HepG2 (cell line): ENCODE measurements around the gene IQCH. TPM values are rescaled to one million over a fixed set of nuclear protein-coding genes. Genes with fewer than 3 reads are reported as not detected.

Experiments used
- ATAC-seq: fragments of 200-7000 bp; cut with Tn5 transposase; 3 replicates; pipeline ENCODE4 v1.9.1; 2020; ENCODE audit warnings: mild to moderate bottlenecking, moderate library complexity
- BruUV-seq: library from RNA; stranded (reverse); fragments of 400-500 nt; replicated peaks from 2 replicates; lab custom pipeline; 2021; lab: Mats Ljungman, UMichigan
- CTCF ChIA-PET: fragments of 300-600 bp; formaldehyde crosslinking; extraction: SDS; loops from one replicate; lab custom pipeline; 2021; ENCODE audit warnings: low total read pairs, inconsistent platforms, low intra/inter-chr PET ratio; lab: Yijun Ruan, JAX
- POLR2A ChIA-PET: fragments of 350-600 bp; sonication (Branson Sonifier 250); formaldehyde crosslinking; loops from one replicate; lab custom pipeline; 2020; ENCODE audit warnings: antibody characterized with exemption, inconsistent platforms; lab: Yijun Ruan, JAX
- DNase-seq: peaks from one replicate; pipeline ENCODE4 v3.0.0-alpha.2; 2015; ENCODE audit warnings: low spot score
- FAIRE-seq: peaks from 3 replicates; lab custom pipeline; 2011; peaks lifted over from hg19 to GRCh38; lab: Jason Lieb, UNC
- H2AFZ ChIP-seq: one replicate; pipeline ENCODE4 v1.6.1; 2011; ENCODE audit warnings: low read length, inconsistent platforms
- H3K27ac ChIP-seq: fragments of 300-600 bp; 3 replicates; pipeline ENCODE4 v1.8.0; 2011; ENCODE audit warnings: mixed run types, mild to moderate bottlenecking, mixed read lengths, low read length, inconsistent platforms; ENCODE audit not compliant: insufficient read depth; ENCODE audit errors: extremely low read length
- H3K27me3 ChIP-seq, 2 experiments: fragments of 200-600 bp in 1 of 2; 2 replicates in 1 of 2; 3 replicates in 1 of 2; pipeline versions ENCODE4 v1.6.0 to v1.8.0; 2011; ENCODE audit warnings: low read length in 2 of 2, mild to moderate bottlenecking in 2 of 2, moderate library complexity in 2 of 2, inconsistent platforms in 1 of 2; ENCODE audit not compliant: insufficient read depth in 2 of 2, control insufficient read depth in 1 of 2
- H3K36me3 ChIP-seq, 2 experiments: fragments of 200-600 bp in 1 of 2; replicated peaks in 1 of 2; 2 replicates in 1 of 2; 3 replicates in 1 of 2; pipeline versions ENCODE4 v1.5.1 to v1.8.0; 2011; ENCODE audit warnings: low read length in 2 of 2, inconsistent platforms in 1 of 2; ENCODE audit not compliant: insufficient read depth in 2 of 2, control insufficient read depth in 1 of 2
- H3K4me1 ChIP-seq: 2 replicates; pipeline ENCODE4 v1.5.1; 2012; ENCODE audit warnings: low read length, inconsistent platforms; ENCODE audit not compliant: insufficient read depth
- H3K4me2 ChIP-seq: 2 replicates; pipeline ENCODE4 v1.6.0; 2011; ENCODE audit warnings: low read depth, low read length, inconsistent platforms
- H3K4me3 ChIP-seq, 3 experiments: fragments of 200-600 bp in 1 of 3; sonication (generic), shearing (Covaris generic) in 1 of 3; replicated peaks in 1 of 3; 2 replicates each; pipeline ENCODE4 v1.5.1; 2011 to 2016; ENCODE audit warnings: low read length in 3 of 3, inconsistent platforms in 2 of 3, low read depth in 2 of 3, mild to moderate bottlenecking in 2 of 3, control low read depth in 1 of 3, mixed read lengths in 1 of 3; ENCODE audit not compliant: insufficient read depth in 1 of 3
- H3K79me2 ChIP-seq: one replicate; pipeline ENCODE4 v1.6.1; 2011; ENCODE audit warnings: low read length, inconsistent platforms; ENCODE audit not compliant: insufficient read depth
- H3K9ac ChIP-seq: 2 replicates; pipeline ENCODE4 v1.6.0; 2011; ENCODE audit warnings: mild to moderate bottlenecking, low read depth, low read length, inconsistent platforms; ENCODE audit not compliant: insufficient read depth
- H3K9me3 ChIP-seq: 2 replicates; pipeline ENCODE4 v1.5.1; 2012; ENCODE audit warnings: mild to moderate bottlenecking, low read length
- H4K20me1 ChIP-seq: 2 replicates; pipeline ENCODE4 v1.6.0; 2011; ENCODE audit warnings: inconsistent platforms, mild to moderate bottlenecking, low read length, moderate library complexity; ENCODE audit not compliant: insufficient read depth
- BRCA1 ChIP-seq: sonication (generic); formaldehyde crosslinking; IDR thresholded peaks from 2 replicates; pipeline ENCODE4 v1.4.0; 2020; ENCODE audit warnings: missing genetic modification reagents
- EZH2 ChIP-seq: conservative IDR thresholded peaks from 2 replicates; pipeline ENCODE4 v1.6.1; 2012; ENCODE audit warnings: mild to moderate bottlenecking, low read depth, low read length, moderate library complexity
- HOXD1 ChIP-seq: sonication (generic); formaldehyde crosslinking; IDR thresholded peaks from 2 replicates; pipeline ENCODE4 v1.5.0; 2020; ENCODE audit warnings: missing genetic modification reagents
- MLLT10 ChIP-seq: sonication (generic); formaldehyde crosslinking; IDR thresholded peaks from 2 replicates; pipeline ENCODE4 v1.4.0; 2020; ENCODE audit warnings: missing genetic modification reagents
- MTA3 ChIP-seq: sonication (generic); formaldehyde crosslinking; IDR thresholded peaks from 2 replicates; pipeline ENCODE4 v1.4.0; 2020; ENCODE audit warnings: missing genetic modification reagents
- NFKB2 ChIP-seq: sonication (generic); formaldehyde crosslinking; IDR thresholded peaks from 2 replicates; pipeline ENCODE4 v1.4.0; 2020; ENCODE audit warnings: missing genetic modification reagents, borderline replicate concordance
- PPARG ChIP-seq: conservative IDR thresholded peaks from 2 replicates; pipeline ENCODE4 v1.6.1; 2016; ENCODE audit warnings: missing biosample characterization, missing genetic modification reagents
- SNAPC2 ChIP-seq: sonication (generic); formaldehyde crosslinking; IDR thresholded peaks from 2 replicates; pipeline ENCODE4 v1.8.1; 2022; ENCODE audit warnings: mild to moderate bottlenecking, missing genetic modification reagents
- SOX13 ChIP-seq, 3 experiments: fragments of 450-650 bp in 1 of 3; sonication (generic) in 1 of 3; formaldehyde crosslinking in 1 of 3; IDR thresholded peaks in 2 of 3; conservative IDR thresholded peaks in 1 of 3; 2 replicates each; pipeline versions ENCODE4 v1.5.0 to v1.6.1; 2016 to 2020; ENCODE audit warnings: antibody characterized with exemption in 1 of 3, mild to moderate bottlenecking in 1 of 3, missing compliant biosample characterization in 1 of 3, missing genetic modification reagents in 1 of 3, moderate library complexity in 1 of 3
- ZNF562 ChIP-seq: sonication (generic); formaldehyde crosslinking; IDR thresholded peaks from 2 replicates; pipeline ENCODE4 v1.8.0; 2022; ENCODE audit warnings: missing genetic modification reagents, borderline replicate concordance
- WGBS: methylation state at CpG from one replicate; pipeline ENCODE4 v1.1.6; 2017; ENCODE audit warnings: low lambda C conversion rate; 5-methylcytosine and 5-hydroxymethylcytosine counted together
- in situ Hi-C: cut with HindIII; loops from 2 replicates; pipeline ENCODE4 v1.10.0; 2017; ENCODE audit warnings: low pct_unique_long_range_greater_than_20kb; ENCODE audit not compliant: extremely low pct_ligation_motif_present
- intact Hi-C: fragments of 100-400 bp; cut with micrococcal nuclease; formaldehyde crosslinking; loops from one replicate; pipeline ENCODE4 v1.10.0; 2022; ENCODE audit not compliant: unreplicated experiment
- polyA plus RNA-seq, 8 experiments: library from polyadenylated mRNA; depleted of rRNA in 3 of 8; stranded (reverse) in 7 of 8; unstranded in 1 of 8; fragments of >200 nt; fragmentation: Illumina TruSeq in 4 of 8; extraction: Trizol in 4 of 8; gene quantifications; 2 replicates each; pipeline versions ENCODE4 v1.2.1 to v1.2.3, GENCODE V29; 2011 to 2016; ENCODE audit warnings: low read depth in 4 of 8, missing spikeins in 1 of 8, mixed read lengths in 1 of 8; ENCODE audit not compliant: insufficient read depth in 1 of 8
- total RNA-seq, 5 experiments: library from RNA; depleted of rRNA; stranded (reverse); fragments of >200 nt; fragmentation: Illumina TruSeq; extraction: Trizol; gene quantifications; 2 replicates each; pipeline ENCODE4 v1.2.3, GENCODE V29; 2016; ENCODE audit warnings: low read depth in 1 of 5
- TF ChIP-seq, protein P1 (sequence below): sonication (generic); formaldehyde crosslinking; IDR thresholded peaks from 2 replicates; pipeline ENCODE4 v1.5.0; 2020; ENCODE audit warnings: mild to moderate bottlenecking, missing genetic modification reagents, moderate library complexity
- TF ChIP-seq, protein P2 (sequence below): sonication (generic); formaldehyde crosslinking; IDR thresholded peaks from 2 replicates; pipeline ENCODE4 v1.9.0; 2022; ENCODE audit warnings: missing genetic modification reagents, mild to moderate bottlenecking, borderline replicate concordance
- TF ChIP-seq, protein P3 (sequence below): IDR thresholded peaks from 2 replicates; pipeline ENCODE4 v1.6.1; 2016; ENCODE audit warnings: mild to moderate bottlenecking, missing biosample characterization, missing genetic modification reagents

IQCH gene
- total and polyA plus RNA-seq, 2 of the 13 experiments (the other 11 are each of a cell fraction or from before 2014, with no cell fraction given): 0.16 to 0.55 TPM

DNA sequence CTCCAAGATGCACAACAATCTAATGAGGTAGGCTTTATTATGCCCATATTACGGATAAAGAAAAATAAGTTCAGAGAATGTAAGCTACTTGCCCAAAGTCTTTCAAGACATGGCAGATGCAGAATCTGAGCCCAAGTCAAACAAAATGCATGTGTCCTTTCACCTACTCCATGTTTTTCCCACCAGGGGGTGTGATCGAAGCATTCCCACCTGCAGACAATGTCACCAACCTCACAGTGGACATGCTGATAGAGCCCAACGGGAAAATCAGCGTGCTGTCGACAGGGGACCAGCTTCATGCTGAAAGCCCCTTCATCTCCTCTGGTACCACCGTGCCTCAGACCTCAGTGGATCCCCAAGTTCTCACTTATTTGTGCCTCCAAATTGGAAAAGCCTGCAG, 166.5 kb downstream of the IQCH start:
- TF ChIP-seq, protein P1, sequence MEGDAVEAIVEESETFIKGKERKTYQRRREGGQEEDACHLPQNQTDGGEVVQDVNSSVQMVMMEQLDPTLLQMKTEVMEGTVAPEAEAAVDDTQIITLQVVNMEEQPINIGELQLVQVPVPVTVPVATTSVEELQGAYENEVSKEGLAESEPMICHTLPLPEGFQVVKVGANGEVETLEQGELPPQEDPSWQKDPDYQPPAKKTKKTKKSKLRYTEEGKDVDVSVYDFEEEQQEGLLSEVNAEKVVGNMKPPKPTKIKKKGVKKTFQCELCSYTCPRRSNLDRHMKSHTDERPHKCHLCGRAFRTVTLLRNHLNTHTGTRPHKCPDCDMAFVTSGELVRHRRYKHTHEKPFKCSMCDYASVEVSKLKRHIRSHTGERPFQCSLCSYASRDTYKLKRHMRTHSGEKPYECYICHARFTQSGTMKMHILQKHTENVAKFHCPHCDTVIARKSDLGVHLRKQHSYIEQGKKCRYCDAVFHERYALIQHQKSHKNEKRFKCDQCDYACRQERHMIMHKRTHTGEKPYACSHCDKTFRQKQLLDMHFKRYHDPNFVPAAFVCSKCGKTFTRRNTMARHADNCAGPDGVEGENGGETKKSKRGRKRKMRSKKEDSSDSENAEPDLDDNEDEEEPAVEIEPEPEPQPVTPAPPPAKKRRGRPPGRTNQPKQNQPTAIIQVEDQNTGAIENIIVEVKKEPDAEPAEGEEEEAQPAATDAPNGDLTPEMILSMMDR (CRISPR knock-in tag): peak; percentile 8; the same call in 1 of the 2 replicates
- TF ChIP-seq PPARG (CRISPR knock-in tag) (peak; percentile 91), EZH2 (no peak)
- H3K36me3 ChIP-seq: no peaks in the 10 kb centered on the region
- H3K4me1 ChIP-seq: peaks cover 12% of the 10 kb centered on the region
- no peak for DNase-seq
- BruUV-seq: no TSS peak
- peak; percentile 56 for FAIRE-seq
- 78% methylated on average over 6 of the region's 6 CpGs for WGBS
- ATAC-seq: no peak
- no peak overlapping the region for H3K27ac ChIP-seq
- CTCF ChIA-PET: no interaction called here
- no peaks in the 10 kb centered on the region for H4K20me1 ChIP-seq
- H3K79me2 ChIP-seq: no peaks in the 10 kb centered on the region
- in situ Hi-C loops (no loop called here), intact Hi-C loops (no loop called here)
- POLR2A ChIA-PET: no interaction called here
- no peak overlapping the region for H3K9ac ChIP-seq
- no peak overlapping the region for H3K4me3 ChIP-seq
- no peak overlapping the region for H3K4me2 ChIP-seq
- H3K9me3 ChIP-seq: no peaks in the 10 kb centered on the region
- no peaks in the 10 kb centered on the region for H3K27me3 ChIP-seq
- no peak overlapping the region for H2AFZ ChIP-seq

DNA sequence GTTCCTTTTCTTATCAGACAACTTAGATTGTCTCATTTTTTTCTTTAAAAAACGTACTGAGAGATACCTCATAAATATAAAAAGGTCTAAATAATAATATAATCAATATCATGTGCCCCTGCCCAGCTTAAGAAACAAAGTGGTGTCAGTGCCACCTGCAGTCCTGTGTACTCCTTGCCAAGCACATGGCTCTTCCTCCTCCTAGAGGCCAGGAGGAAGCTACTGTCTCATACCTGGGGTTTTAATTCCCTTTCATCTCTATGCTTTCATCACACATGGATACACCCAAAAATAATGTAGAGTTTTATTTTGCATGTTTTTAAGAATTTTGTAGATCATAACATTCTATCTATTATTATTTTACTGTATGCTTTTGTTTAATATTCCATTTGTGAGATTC, 167.7 kb downstream of the IQCH start:
- CTCF ChIA-PET: no interaction called here
- Histone ChIP-seq H3K9me3 (no peaks in the 10 kb centered on the region), H3K4me2 (no peak overlapping the region), H3K36me3 (no peaks in the 10 kb centered on the region), H3K27me3 (no peaks in the 10 kb centered on the region), H3K9ac (no peak overlapping the region), H4K20me1 (no peaks in the 10 kb centered on the region), H3K4me1 (0 out of 2 replicates have a peak, but pooled peaks cover under 1% of the 10 kb centered on the region), H3K4me3 (no peak overlapping the region), H3K27ac (no peak overlapping the region), H3K79me2 (no peaks in the 10 kb centered on the region), H2AFZ (no peak overlapping the region)
- FAIRE-seq: no peak
- 39% methylated on average over 1 of the region's 1 CpG for WGBS
- POLR2A ChIA-PET: no interaction called here
- no peak for DNase-seq
- BruUV-seq: no TSS peak
- in situ Hi-C loops (no loop called here), intact Hi-C loops (no loop called here)
- no peak for ATAC-seq
- TF ChIP-seq BRCA1 (CRISPR knock-in tag): no peak
- TF ChIP-seq ZNF562 (CRISPR knock-in tag): no peak
- TF ChIP-seq, protein P2, sequence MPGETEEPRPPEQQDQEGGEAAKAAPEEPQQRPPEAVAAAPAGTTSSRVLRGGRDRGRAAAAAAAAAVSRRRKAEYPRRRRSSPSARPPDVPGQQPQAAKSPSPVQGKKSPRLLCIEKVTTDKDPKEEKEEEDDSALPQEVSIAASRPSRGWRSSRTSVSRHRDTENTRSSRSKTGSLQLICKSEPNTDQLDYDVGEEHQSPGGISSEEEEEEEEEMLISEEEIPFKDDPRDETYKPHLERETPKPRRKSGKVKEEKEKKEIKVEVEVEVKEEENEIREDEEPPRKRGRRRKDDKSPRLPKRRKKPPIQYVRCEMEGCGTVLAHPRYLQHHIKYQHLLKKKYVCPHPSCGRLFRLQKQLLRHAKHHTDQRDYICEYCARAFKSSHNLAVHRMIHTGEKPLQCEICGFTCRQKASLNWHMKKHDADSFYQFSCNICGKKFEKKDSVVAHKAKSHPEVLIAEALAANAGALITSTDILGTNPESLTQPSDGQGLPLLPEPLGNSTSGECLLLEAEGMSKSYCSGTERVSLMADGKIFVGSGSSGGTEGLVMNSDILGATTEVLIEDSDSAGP (CRISPR knock-in tag): no peak
- no peak for TF ChIP-seq MTA3 (CRISPR knock-in tag)
- no peak for TF ChIP-seq SNAPC2 (CRISPR knock-in tag)
- no peak for TF ChIP-seq MLLT10 (CRISPR knock-in tag)
- no peak for TF ChIP-seq HOXD1 (CRISPR knock-in tag)
- TF ChIP-seq SOX13 (IDR thresholded peaks at IDR 0.05): no peak
- no peak for TF ChIP-seq SOX13 (CRISPR knock-in tag; conservative IDR thresholded peaks at IDR 0.05 in 1 of 2, IDR thresholded peaks at IDR 0.05 in 1 of 2)
- no peak for TF ChIP-seq NFKB2
- TF ChIP-seq, protein P3, sequence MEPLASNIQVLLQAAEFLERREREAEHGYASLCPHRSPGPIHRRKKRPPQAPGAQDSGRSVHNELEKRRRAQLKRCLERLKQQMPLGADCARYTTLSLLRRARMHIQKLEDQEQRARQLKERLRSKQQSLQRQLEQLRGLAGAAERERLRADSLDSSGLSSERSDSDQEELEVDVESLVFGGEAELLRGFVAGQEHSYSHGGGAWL (CRISPR knock-in tag): no peak
